Right ventricle myocardium inferior (tissue), 1 donor: Measurements from ENCODE around the gene ADARB2. TPM values are rescaled to one million over a fixed set of nuclear protein-coding genes. Genes with fewer than 3 reads are reported as not detected.
"Not testable (repeated sequence)": the region's sequence is repeated elsewhere in the genome, so short reads cannot be mapped to it uniquely, and the experiment has no call there.

Source experiments
- ATAC-seq: fragments of 200-7000 bp; cut with Tn5 transposase; one replicate; pipeline ENCODE4 v1.9.1; 2020; ENCODE audit warnings: mild to moderate bottlenecking, moderate library complexity
- DNase-seq: peaks from one replicate; pipeline ENCODE4 v3.0.0; 2021; ENCODE audit errors: missing footprints
- intact Hi-C: fragments of 100-400 bp; cut with DNase I; formaldehyde crosslinking; loops from one replicate; pipeline ENCODE4 v1.11.0; 2022
- total RNA-seq: library from RNA; stranded (reverse); fragmentation: NEBNext Ultra II Directional; extraction: Animal tissue kit (Norgen Biotek cat#: 25700); gene quantifications from one replicate; pipeline ENCODE4 v1.2.1, GENCODE V29; 2021
- donor health status: DM: no; HTN: yes; CAD: no; lungs with severe emphysema.

Gene ADARB2
- total RNA-seq, 1 donor from 2014 or later = 0.19 TPM

DNA sequence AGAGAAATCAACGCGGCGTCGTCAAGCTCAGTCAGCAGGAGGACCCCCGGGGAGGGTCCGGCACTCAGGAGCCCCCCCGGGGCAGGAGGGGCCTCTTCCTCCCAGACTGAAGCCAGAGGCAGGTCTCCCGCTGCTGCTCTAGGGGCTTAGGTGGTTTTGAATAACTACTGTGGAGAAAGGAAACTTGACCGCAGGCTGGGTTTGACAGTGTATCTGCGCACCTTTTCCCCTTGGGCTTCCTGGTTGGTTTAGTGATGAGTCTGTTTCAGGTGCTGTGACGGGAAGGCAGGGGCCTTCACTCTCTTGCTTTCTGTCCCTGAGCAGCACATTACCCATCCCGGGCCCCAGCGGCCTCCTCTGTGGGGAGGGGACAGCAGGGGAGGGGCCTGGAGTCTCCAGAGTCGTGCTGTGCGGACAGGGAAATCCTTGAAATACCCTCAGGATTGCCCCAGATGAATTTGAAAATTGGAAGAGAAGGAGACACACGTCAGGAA, 262.2 kb downstream of the ADARB2 start:
- intact Hi-C loops = no loop called here
- ATAC-seq (no peak), DNase-seq (no peak)

DNA sequence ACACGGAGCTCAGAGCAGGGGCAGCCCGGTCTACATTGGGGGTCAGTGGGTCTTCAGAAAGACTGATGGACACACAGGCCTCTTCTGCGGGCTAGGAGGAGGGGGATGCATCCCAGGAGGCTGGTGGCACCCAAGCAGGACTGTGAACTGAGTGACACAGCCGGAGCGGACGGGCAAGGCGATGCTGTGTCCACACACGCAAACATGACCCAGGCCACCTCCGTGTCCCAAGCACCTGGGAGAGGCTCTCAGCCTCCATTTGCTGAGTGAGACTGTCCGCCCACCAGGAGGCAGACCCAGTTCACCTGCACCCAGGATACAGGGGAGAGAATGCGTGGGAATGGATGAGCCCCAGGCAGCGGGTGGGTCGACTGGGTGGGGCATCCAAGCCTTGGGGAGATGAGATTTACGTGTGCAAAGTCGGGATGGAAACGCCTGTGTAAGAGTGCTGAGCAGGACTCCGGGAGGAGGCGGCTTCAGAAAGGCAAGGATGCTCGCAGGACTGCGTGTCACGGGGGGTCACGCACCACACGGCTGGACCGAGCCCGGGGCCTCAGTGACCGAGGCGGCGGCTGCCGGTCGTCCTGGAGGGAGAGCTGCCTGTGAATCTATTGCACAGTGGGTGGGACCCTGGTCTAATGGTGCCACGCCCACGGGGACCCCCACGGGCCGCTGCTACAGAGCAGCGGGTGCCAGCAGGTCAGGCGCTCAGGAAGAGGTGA, 262.8 kb downstream of the ADARB2 start:
- ATAC-seq (no peak), DNase-seq (no peak)
- intact Hi-C loops = no loop called here

DNA sequence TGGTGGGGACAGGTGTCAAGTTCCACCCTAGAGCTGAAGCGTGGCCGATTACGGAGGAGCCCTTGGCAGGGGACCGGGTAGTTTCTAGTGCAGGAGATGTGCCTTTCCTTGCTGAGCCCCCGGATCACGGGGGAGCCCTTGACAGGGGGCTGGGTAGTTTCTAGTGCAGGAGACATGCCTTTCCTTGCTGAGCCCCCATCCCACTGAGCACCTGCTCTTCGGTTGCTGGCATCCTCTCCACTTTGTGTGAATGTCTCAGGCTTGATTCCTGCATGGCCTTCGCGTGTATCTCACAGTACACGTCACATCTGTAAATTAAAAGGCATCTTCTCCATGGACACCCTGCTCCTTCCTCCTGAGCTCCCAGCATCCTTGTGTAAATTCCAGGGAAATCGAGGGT, 263.5 kb downstream of the ADARB2 start:
- ATAC-seq = no peak
- DNase-seq = no peak
- intact Hi-C loops = no loop called here

DNA sequence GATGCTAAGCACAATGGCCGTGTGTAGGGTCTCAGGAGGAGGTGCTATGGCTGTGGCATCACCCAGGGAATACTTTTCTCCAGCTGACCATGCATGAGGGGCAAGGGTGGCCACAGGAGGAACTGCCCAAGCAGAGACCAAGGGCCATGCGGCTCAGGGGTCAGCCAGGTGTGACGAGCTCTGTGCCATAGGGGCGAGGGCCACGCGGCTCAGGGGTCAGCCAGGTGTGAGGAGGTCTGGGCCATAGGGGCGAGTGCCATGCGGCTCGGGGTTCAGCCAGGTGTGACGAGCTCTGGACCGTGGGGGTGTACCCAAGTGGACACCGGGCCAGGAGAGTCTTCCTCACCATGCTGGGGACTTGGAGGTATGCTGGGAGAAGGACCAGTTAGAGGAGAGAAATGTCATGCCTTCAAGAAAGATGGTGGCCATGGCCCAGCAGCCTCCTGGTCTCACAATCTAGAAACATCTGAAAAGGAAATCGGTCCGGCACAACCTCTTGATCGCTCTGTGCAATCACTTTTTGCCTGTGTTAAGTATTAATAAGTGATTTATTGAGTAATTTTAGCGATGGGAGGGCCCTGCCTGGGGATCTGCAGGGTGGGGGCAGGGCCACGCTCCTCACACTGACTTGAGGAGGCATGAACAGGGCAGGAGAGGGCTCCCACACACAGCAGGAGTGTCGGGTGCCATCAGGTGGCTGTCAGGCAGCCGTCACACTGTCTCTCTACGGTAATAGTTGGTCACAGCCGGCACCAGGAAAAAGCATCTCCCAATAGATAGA, 265.0 kb downstream of the ADARB2 start:
- intact Hi-C loops = no loop called here
- DNase-seq (no peak), ATAC-seq (no peak)

DNA sequence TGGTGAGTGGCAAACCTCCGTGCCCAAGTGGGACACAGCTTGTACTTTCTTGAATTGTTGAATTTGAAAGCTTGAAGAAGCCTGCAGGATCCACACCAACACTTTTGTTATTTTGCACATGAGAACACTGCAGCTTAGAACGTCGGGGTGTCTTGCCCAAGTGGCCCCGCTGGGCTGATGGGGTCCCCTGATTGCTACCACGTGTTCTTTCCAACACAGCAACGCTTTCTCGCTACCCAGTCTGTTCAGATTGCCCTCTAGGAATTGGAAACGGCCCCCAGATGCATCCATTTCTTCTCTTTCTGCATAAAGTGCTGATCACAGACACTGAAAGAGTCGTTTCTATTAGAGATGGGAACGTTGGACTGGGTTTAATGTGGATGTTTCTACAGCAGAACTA, 268.5 kb downstream of the ADARB2 start:
- intact Hi-C loops = loop anchor here (5.0 kb wide), 1 partner anchor 78 kb away; no protein-coding TSS in a partner anchor
- no peak for DNase-seq
- ATAC-seq = no peak

DNA sequence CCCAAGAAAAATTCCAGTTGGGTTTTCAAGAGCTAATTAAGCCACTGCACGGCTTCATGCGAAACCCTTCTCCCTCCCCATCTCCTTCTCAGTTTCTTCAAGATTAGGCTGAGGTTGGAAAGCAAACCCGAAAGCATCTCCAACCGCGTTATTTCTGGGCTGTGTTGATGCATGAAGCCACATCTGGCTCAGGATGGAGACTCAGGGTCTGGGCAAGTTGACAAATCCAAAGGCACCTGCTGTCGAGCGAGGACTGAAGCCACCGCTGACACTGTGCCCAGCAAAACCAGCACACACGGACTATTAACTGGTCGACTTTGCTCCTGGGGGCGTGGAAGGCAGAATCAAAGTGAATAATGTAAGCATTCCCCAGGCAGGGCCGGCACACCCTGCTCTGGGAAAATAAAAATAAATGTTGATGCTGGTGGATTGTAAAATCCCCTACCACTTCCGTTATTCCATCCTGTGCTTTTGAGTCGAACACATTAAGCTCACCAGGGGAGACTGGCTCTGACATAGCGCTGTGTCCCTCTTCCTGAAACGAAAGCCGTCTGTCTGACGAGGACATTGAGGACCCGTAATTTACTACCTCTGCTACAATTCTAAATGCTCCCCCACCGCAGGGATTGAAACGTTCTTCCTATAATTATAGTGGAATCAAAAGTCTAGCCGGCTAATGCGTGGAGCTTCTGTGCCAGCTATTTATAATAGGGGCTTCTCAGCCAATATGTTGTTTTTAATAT, 269.8 kb downstream of the ADARB2 start:
- no peak for ATAC-seq
- DNase-seq = no peak
- intact Hi-C loops = loop anchor here (5.0 kb wide), 1 partner anchor 80 kb away; no protein-coding TSS in a partner anchor

DNA sequence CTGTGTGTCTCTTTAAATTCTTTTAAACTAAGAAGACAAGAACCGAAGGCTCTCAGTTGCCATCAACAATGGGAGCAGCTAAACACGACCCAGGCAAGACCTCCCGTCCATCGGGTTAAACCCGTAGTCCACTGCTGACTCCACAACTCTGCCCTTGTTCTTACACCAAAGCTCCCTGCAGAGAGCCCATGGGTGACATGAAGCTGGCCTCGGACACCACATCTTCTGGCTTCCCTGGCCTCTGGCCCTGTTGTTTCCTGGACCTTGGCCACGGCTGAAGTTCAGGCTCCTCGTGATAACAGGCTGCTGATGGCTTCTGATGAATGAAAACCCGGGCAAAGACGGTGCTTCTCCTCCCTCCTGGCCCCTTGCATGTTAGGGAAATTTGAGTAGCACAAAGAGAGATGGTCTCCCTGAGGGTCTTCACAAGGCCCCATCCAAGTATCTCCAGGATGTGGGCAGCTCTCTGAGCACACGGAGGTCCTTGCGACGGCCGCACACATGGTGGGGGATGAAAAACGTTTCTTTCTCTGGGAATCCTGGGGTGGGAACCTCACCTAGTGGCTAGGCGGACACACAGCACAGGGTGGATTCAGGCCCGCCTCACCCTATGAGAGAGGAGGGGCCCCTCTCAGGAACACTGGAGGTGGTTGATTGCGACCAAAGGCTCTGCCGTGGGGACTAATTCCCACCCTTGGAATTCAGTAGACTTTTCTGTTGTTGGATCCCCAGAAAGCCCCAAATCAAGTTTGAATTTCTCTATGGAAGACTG, 271.1 kb downstream of the ADARB2 start:
- peak; percentile 56 for ATAC-seq
- intact Hi-C loops = loop anchor here (5.0 kb wide), 1 partner anchor 81 kb away; no protein-coding TSS in a partner anchor
- no peak for DNase-seq

DNA sequence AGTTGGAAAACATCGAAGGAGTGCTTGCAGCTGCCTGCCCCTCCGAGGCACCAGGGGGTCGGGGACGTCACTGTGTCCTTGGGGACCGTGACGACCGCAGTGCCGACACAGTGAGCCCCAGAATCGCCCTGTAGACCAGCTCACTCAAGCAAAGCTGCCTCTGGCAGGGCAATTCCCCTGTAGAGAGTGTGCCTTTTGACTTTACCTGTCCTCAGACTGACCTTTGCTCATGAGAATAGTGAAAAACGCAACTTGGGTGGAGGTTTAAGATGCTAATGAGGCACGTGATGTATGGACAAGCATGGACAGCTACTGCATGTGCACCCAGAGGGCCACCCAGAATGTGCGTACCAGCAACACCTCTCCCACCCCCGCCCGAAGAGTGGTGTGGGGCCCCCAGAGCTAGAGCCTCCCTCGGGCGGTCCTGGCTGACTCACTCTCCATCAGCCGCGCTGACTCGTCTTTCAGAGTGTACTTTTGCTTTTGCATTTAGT, 271.9 kb downstream of the ADARB2 start:
- no peak for ATAC-seq
- intact Hi-C loops = loop anchor here (5.0 kb wide), 1 partner anchor 82 kb away; no protein-coding TSS in a partner anchor
- no peak for DNase-seq

DNA sequence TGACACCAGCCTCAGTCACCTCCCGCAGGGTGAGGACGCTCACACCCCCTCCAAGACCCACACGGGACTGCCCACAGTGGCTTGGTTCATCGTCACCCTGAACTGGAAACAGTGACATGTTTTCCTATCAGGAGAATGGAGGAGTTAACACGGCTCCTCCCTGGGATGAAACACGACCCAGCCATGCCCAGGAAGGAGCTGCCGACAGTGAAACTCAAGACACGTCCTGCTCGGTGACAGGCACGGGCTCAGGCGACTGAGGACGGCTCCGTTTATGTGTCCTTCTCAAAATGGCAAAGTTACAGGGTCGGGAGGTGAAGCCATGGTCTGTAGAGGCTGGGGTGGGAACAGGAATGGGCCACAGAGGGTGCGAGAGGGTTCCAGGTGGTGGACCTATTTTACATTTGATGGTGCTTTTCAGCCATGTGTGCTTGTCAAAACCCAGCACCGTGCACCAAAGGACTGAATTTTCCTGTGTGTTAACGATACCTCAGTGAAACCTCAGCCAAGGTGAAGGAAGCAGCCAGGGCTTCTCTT, 272.4 kb downstream of the ADARB2 start:
- DNase-seq = no peak
- intact Hi-C loops = loop anchor here (5.0 kb wide), 1 partner anchor 82 kb away; no protein-coding TSS in a partner anchor
- ATAC-seq = peak; percentile 48

DNA sequence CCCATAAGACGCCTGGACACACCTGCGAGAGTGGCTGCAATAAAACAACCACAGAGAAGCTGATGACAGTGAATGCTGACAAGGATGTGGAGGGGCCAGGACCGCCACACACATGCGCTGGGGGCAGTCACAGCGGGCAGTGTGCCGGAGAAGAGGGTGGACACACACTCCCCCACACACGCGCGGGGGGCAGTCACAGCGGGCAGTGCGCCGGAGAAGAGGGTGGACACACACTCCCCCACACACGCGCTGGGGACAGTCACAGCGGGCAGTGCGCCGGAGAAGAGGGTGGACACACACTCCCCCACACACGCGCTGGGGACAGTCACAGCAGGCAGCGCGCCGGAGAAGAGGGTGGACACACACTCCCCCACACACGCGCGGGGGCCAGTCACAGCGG, 273.4 kb downstream of the ADARB2 start:
- intact Hi-C loops, ATAC-seq, DNase-seq: not testable (repeated sequence)

DNA sequence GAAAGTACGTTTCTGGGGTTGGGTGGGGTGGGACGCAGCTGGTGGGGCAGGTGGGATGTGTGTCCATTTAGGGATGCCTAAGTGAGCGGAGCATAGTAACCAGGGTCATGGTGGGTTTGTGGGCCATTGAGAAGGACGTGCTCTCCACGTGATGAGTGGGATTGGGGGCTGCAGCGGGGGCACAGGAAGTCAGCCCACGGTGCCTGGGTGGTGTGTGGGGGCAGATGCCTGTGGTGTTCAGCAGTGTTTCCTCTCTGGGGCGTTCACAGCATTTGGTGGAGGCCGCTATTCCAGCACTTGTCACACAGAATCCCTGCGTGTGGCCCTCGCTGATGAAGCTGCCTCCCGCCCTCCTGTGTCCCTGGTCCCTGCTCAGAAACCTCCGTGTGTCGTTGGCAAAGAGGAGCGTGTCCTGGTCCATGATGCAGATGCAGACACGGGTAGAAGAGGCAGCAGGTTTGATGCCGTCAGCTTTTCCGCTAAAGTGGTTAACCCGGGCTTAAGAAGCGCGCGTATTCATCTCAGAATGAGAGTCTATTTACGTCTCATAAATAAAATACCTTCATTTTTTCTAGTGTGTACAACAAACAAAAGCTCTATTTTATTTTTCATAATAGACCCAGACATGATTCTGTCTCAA, 274.2 kb downstream of the ADARB2 start:
- ATAC-seq (no peak), DNase-seq (no peak)
- intact Hi-C loops = no loop called here

DNA sequence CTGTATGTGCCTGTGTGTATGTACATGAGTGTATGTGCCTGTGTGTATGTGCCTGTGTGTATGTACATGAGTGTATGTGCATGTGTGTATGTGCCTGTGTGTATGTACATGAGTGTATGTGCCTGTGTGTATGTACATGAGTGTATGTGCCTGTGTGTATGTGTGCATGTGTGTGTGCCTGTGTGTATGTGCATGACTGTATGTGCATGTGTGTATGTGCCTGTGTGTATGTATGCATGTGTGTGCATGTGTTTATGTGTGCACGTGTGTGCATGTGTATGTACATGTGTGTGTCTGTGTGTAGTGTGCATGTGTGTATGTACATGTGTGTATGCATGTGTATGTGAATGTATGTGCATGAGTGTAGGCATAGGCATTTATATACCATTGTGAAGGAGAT, 274.8 kb downstream of the ADARB2 start:
- intact Hi-C loops = no loop called here
- DNase-seq (no peak), ATAC-seq (no peak)

DNA sequence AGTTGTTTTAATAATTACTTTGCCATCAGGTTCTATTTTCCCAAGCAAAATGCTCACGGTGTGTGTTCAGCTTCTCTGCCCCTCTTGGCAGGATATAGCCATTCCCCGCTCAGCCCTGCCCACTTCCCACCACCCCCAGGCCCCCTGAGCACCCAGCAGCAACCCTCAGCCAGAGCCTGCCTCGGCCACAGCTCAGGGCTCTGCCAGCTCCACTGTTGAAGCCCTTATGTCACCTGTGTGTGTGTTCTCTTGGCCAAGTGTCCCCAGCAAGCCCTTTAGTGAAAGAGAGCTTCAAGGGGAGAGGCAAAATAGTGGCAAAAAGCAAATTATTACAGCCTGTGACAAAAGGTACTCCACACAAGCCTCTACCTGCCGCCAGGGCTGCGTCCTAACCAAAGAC, 275.3 kb downstream of the ADARB2 start:
- ATAC-seq (no peak), DNase-seq (no peak)
- intact Hi-C loops = no loop called here

DNA sequence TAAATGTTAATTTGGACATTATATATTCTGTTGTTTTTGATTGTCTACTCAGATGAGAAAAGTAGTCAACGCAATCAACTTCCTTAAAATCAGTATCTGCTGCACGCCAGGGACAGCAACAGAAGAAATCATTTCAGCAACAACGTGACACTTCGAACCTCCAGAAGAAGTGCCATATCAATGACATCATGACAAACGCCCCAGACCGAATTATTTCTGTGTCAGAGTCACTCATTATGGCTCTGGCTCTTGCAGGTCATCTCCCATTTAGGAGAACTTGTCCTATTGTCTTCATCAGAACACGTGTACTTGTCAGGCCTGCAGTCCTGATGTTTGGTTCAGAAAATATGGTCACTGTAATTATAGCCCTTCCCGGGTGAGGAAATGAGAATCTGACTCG, 276.3 kb downstream of the ADARB2 start:
- ATAC-seq (no peak), DNase-seq (no peak)
- intact Hi-C loops = no loop called here

DNA sequence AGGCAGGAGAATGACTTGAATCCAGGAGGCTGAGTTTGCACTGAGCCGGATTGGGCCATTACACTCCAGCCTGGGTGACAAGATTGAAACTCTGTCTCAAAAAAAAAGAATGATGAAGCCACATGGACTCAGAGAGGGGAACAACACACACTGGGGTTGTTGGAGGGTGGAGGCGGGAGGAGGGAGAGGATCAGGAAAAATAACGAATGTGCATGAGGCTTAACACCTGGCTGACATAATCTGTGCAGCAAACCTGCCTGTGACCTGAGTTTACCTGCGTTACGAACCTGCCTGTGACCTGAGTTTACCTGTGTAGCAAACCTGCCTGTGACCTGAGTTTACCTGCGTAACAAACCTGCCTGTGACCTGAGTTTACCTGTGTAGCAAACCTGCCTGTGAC, 277.7 kb downstream of the ADARB2 start:
- DNase-seq, ATAC-seq, intact Hi-C loops: not testable (repeated sequence)

DNA sequence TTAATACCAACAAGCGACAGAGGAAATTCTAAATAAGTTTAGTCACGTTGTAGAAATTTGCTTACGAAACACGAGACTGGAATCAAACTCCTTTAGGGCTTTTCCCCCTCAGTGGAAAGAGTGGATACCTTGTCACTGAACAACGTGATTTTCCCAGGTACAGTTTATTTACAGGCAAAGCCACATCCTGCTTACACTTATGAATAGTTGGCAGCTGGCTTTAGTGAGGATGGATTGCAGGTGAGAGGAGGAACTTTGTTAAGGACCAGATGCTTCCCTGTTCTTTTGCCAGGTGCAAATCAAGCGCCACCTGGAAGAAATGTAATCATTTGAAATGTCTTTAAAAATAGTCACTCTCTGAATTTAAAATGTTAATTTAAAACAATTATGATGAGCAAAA, 282.4 kb downstream of the ADARB2 start:
- no peak for DNase-seq
- intact Hi-C loops = no loop called here
- no peak for ATAC-seq

DNA sequence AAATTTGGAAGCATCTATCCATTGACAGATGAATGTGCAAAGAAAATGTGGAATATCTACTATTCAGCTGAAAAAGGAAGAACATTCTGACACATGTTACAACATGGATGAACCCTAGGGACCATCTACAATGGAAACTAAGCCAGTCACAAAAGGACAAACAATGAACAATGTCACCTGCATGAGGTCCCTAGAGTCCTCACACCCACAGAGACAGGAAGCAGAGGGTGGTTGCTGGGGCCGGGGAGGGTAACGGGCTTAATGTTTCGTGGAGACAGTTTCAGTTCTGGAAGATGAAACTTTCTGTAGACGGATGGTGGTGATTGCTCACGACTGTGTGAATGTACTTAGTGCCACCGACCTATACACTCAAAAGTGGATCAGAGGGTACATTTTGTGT, 282.9 kb downstream of the ADARB2 start:
- ATAC-seq = no peak
- intact Hi-C loops = no loop called here
- no peak for DNase-seq

DNA sequence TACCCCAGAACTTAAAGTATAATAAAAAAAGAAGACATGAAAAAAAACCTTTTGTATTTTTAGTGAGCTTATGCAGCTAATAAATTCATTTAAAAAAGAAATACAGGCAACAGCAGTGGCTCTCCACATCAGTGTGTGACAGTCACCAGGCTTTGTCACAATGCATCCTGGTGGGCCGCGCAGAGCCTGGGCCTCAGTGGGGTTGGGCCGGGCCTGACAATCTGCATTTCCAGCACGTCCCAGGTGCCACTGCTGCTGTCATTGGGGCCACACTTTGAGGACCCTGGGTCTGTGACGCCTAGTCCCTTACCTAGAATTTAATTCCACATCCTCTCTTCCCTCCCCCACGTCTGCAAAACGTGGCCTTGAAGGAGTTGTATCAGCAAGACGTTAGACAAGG, 284.5 kb downstream of the ADARB2 start:
- DNase-seq = no peak
- ATAC-seq = no peak
- intact Hi-C loops = no loop called here
